ENCODE data around the gene TRMT10C.
"Not testable (repeated sequence)": the region's sequence is repeated elsewhere in the genome, so short reads cannot be mapped to it uniquely, and the experiment has no call there.

TRMT10C gene

DNA sequence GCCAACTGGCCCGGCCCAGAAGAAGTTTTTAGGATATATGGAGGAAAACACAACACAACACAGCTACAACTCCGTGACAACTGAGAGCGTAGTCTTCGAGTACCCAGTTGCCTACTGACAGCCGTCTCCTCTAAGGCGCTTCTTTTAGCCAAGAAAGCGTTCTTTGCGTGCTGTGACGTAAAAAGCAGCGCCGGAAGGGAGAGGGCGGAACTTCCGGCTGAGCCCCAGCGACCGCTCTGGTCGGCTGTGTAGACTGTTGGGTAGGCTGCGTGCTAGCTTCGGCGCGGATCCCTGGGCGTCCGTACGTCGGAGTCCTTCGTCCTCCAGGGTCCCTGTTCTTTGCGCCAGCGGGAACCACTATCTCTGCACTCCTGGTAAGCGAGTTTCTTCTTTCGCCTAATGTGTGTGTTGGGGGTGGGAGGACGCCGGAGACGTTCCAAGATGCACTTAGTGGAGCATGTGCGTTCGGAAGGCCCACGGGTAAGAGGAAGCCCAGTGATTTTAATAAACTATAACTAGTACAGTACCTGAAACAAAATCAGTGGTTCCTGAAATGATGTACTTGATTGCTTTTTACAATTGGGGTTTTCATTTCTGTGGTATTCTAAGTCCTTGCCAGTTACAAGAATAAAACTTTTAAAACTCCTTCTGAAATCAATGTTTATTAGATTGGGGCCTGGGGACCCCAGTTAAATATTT is at the start of gene TRMT10C:
TSS of gene TRMT10C (plus strand) at position 239 of the 699 bp plus-strand sequence. CDS start 2,914 bp downstream, outside the sequence.
- peak; percentile 93 for DNase-seq

- DNase-seq: no peak
Measured at GRCh38 chr3:101512396-101512645, 49.3 kb upstream of the TRMT10C start.

DNA sequence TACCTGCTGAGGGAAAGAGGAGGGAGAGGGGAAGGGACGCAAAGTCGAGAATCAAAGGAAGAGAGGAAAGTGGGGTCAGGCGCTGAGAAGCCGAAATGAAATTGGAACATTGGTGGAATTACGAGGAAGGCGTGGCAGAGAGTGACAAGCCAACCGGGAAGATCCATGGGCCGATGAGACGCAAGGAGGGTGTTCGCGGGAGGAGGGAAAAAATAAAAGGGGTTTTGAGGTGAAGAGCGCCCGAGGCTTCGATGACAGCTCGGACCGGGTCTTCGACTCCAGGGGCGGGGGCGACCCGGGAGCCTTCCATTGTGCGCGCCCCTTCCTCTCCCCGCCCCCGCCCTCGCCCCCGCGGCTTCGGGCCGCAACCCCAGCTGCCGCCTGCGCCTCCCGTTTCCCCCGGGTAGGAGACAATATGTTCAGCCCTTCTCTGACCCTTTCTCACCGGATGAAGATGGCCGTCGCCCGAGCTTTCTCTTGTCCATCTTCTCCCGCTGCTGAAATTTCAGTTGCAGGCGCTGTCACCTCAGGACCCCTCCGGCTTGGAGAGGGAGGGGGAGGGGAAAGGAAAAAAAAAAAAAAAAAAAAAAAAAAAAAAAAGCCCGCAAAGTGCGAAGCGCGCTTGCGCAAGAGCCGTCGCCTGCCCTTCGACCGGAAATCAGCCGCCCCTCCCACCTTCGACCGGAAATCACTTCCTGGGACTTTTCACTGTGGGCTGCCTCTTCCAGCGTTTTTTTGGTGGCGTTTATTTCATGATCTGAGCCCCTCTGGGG is 48.8 kb upstream of the TRMT10C start, which contains the start of gene SENP7:
TSS of gene SENP7 (minus strand) at position 567 of the 773 bp plus-strand sequence. CDS start at position 485, 82 bp downstream.
- DNase-seq: peak; percentile 61

GRCh38 chr3:101513419-101513986 is 48.2 kb upstream of the TRMT10C start:
- DNase-seq: no peak

DNA sequence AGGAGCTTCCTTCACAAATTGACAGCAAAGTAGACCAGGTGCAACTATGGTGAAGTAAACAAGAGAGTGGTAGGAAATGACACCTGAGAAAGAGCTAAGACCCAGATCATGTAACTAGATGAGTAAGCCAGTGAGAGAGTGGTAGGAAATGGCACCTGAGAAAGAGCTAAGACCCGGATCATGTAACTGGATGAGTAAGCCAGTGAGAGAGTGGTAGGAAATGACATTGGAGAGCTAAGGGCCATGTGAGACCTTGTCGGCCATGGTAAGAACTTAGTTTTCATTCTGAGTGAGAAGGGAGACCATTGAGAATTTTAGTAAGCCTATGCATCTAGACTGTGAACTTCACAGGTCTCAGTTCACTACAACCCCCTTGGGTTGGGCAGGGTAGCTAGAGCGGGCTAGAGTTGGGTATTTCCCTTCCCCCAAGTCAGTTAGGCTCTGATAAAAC is 43.2 kb upstream of the TRMT10C start:
- DNase-seq: peak; percentile 17

- no peak for DNase-seq
Measured at GRCh38 chr3:101519685-101520365, 41.8 kb upstream of the TRMT10C start.

GRCh38 chr3:101521211-101521701 is 40.4 kb upstream of the TRMT10C start:
- DNase-seq: no peak

GRCh38 chr3:101527441-101527840 is 34.2 kb upstream of the TRMT10C start:
- no peak for DNase-seq

DNA sequence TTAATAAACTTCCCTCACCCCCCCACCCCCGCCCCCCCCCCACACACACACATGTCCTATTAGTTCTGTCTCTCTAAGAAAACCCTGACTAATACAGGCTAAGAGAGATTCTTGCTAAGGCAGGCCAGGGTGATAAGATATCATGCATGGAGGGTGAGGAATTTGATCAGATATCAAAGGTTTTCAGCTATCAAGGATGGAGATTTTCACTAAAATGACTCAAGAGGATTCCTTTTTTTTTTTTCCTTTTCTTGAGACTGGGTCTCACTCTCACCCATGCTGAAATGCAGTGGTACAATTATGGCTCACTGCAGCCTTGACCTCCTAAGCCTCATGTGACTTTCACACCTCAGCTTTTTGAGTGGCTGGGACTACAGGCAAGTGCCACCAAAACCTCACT is 33.8 kb upstream of the TRMT10C start:
- no peak for DNase-seq

GRCh38 chr3:101529816-101530685 is 31.6 kb upstream of the TRMT10C start:
- no peak for DNase-seq

DNA sequence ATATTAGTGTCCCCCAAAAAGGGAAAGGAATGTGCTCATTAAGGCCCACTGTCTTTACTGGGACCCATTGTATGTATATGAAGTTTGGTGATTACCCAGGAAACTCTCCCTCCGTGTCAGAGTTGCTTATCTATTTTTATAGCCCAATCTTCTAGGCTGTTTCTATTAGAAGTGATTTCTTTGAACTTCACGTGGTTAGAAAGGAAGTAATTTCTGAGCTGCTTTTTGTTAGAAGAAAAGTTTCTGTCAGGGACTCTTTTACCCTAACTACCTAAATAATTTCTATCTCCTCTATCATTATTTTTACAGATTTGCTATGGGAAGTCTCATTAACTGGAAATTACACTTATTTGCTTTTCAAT is 31.0 kb upstream of the TRMT10C start:
- no peak for DNase-seq

DNA sequence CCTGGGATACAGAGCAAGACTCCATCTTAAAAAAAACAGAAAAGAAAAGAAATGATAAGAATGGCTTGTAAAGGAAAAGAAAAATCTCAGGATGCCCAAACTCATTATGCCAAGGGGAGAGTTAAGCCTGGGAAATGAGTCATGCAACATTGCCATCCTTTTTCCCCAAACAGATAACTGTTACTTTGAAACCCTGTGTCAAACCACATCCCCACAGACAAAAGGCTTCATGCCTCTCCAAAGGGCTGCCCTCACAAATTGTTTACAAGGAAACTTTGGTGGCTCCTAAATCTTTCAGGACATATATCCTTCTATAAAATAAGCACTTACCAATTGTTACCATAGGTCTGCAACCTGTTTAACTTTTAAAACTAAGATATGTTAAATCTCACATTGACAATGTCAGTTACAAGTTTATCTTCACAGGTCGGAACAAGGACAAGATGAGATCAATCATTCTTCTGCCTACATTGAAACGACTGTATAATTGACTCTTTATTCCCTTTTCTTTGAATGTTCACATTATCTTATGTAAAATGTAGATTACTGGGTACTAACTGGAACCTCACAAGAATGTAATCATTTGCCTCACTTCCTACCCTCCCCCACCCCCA is 30.1 kb upstream of the TRMT10C start:
- DNase-seq: peak; percentile 48

DNA sequence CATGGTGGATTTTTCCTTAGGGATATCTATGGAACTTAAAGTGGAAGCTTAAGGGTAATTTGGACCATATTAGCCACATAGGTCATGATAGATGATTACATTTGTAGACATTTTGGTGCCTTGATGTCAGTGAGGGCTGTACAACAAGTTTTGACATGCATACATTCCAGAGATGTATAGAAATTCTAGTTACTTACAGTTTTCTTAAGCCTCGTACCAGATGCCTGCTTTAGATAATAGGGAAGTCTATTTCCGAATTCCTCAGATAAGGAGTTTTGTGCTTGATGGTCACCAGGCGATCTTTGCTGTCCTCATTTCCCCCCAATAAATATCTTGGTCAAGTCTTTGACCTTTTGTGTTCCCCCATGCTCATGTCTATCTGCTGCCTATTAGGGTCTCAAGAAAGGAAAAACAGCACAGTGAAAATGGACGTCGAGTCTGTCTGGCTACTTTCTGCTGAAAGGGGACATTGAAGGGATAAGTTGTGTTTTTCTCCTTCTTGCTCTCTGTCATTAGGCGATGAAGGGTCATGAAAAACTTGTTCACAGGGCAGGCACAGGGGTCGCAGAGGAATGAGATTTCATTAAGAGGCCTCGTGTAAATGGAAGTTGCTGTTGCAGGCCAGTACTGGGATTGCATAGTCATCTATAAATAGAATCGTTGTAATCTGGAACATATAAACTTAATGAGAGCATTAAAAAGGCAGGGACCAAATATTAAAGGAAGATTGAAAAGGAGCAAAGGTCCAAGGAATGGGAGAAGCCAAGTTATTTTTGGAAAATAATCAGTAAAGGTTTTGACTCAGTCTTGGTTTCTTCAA is 28.7 kb upstream of the TRMT10C start:
- DNase-seq: no peak

DNA sequence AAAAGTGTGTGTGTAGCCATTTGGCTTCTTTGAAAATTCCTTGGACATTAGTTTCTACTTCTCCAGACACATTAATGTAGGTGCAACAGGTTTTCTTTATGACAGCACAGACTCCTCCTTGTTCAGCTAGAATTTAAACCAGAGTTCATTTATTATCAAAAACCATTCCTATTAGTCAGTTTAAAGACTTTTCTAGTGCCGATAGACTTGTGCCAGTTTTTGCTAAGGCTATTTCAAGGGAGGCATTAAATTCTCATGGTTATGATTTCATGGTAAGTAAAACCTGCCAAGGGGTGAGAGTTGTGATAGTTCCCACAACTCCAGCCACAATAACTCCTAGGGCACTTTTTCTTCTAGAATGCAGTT is 28.1 kb upstream of the TRMT10C start:
- DNase-seq: peak; percentile 58

GRCh38 chr3:101535221-101535620 is 26.4 kb upstream of the TRMT10C start:
- DNase-seq: no peak

GRCh38 chr3:101536266-101536665 is 25.4 kb upstream of the TRMT10C start:
- DNase-seq: no peak

DNA sequence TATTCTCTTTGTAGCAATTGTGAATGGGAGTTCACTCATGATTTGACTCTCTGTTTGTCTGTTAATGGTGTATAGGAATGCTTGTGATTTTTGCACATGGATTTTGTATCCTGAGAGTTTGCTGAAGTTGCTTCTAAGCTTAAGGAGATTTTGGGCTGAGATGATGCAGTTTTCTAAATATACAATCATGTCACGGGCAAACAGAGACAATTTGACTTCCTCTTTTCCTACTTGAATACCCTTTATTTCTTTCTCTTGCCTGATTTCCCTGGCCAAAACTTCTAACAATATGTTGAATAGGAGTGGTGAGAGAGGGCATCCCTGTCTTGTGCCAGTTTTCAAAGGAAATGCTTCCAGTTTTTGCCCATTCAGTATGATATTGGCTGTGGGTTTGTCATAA is 24.7 kb upstream of the TRMT10C start:
- not testable (repeated sequence) for DNase-seq

- no peak for DNase-seq
Measured at GRCh38 chr3:101542957-101543356, 18.7 kb upstream of the TRMT10C start.

- DNase-seq: no peak
Measured at GRCh38 chr3:101544161-101544850, 17.4 kb upstream of the TRMT10C start.

GRCh38 chr3:101548527-101549105 is 13.1 kb upstream of the TRMT10C start:
- DNase-seq: no peak

Measured in NCI-H226 (cell line).